Testis (tissue), 2 donors: ENCODE measurements around the gene BSN.

Experiments used
- CTCF ChIP-seq, 3 experiments: fragments of 450-650 bp in 2 of 3; fragments of 200-600 bp in 1 of 3; sonication (generic) in 1 of 3; IDR thresholded peaks; one replicate each; pipeline ENCODE4 v1.5.1; 2016 to 2019; ENCODE audit warnings: antibody characterized with exemption in 3 of 3, mild to moderate bottlenecking in 2 of 3, moderate library complexity in 1 of 3
- POLR2A ChIP-seq: fragments of 450-650 bp; IDR thresholded peaks from one replicate; pipeline ENCODE4 v1.6.1; 2017; ENCODE audit warnings: antibody characterized with exemption, mild to moderate bottlenecking, moderate library complexity

GRCh38 chr3:49601358-49602048 is 47.2 kb downstream of the BSN start:
- TF ChIP-seq CTCF (IDR thresholded peaks at IDR 0.05) (no peak), POLR2A (no peak)
